BJ (cell line): ENCODE data around the gene SLC34A3. TPM values are rescaled to one million over a fixed set of nuclear protein-coding genes. Genes with fewer than 3 reads are reported as not detected.
A peak's percentile ranks its signal among the peaks of the same experiment; 100 is the strongest.

Experiments used
- CTCF ChIA-PET: fragments of 350-600 bp; formaldehyde crosslinking; extraction: SDS; loops from one replicate; lab custom pipeline; 2021; ENCODE audit warnings: antibody characterized with exemption, inconsistent platforms; lab: Yijun Ruan, JAX
- POLR2A ChIA-PET: fragments of 300-600 bp; sonication (Branson Sonifier 250); formaldehyde crosslinking; extraction: SDS; loops from one replicate; lab custom pipeline; 2021; ENCODE audit warnings: antibody characterized with exemption; lab: Charles Lee
- DNase-seq: peaks from one replicate; pipeline ENCODE4 v3.0.0-alpha.2; 2011; ENCODE audit warnings: low read depth
- H3K27me3 ChIP-seq: 2 replicates; pipeline ENCODE4 v1.6.0; 2011; ENCODE audit warnings: low read length; ENCODE audit not compliant: control insufficient read depth, insufficient read depth
- H3K36me3 ChIP-seq: 2 replicates; pipeline ENCODE4 v1.5.1; 2011; ENCODE audit warnings: low read length; ENCODE audit not compliant: control insufficient read depth, insufficient read depth
- H3K4me3 ChIP-seq: 2 replicates; pipeline ENCODE4 v1.5.1; 2011; ENCODE audit warnings: low read depth, mild to moderate bottlenecking, control low read depth, low read length
- CTCF ChIP-seq: IDR thresholded peaks from 2 replicates; pipeline ENCODE4 v1.5.1; 2011; ENCODE audit warnings: low read depth, mild to moderate bottlenecking, control low read depth, inconsistent platforms, low read length, moderate library complexity; ENCODE audit not compliant: insufficient read depth
- polyA plus RNA-seq: library from polyadenylated mRNA; depleted of rRNA; stranded (reverse); fragments of >200 nt; gene quantifications from 2 replicates; pipeline ENCODE4 v1.2.3, GENCODE V29; 2011

The SLC34A3 gene
- polyA plus RNA-seq, 1 experiment, result not detected

DNA sequence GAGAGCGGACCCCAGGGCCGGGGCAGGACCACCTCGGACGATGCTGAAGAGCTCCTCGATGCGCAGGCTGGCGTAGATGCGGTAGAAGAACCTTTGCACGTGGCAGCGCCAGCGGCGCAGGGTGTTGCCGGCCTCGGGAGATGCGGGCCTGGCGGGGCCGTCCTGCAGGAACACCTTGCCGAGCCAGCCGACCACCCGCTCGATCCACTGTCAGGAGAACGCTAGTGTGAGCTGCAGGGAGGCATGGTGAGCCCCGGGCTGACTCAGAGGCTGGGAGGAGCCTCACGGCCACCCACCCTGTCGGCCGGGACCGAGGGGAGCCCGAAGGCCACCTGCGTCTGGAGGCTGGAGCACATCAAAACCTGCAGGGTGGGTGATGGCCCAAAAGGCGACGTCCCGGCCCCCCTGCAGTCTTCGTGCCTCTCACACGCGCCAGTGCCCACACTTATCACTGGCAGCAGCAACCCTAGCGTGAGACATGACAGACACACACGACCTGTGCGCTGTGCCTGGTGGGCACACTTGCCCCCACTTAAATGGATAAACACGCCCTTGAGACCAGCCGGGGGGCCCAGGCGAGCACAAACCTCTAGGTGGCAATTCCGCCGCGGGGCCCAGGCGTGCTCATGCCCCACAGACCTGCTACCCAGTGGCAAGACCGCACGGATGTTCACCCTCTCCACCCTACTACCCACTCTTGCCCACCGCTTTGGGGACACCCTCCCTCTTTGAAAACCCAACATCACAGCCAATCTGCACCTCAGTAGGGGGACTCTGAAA, 45.6 kb upstream of the SLC34A3 start:
- peaks cover 36% of the 10 kb centered on the region for H3K36me3 ChIP-seq
- no peak for TF ChIP-seq CTCF
- H3K27me3 ChIP-seq, result no peaks in the 10 kb centered on the region
- ChIA-PET CTCF (interaction anchor here (1.4 kb wide), 1 partner anchor 9 kb away, joined by 3 read pairs; no protein-coding TSS in a partner anchor), POLR2A (no interaction called here)
- DNase-seq, result no peak
- no peak overlapping the region for H3K4me3 ChIP-seq

DNA sequence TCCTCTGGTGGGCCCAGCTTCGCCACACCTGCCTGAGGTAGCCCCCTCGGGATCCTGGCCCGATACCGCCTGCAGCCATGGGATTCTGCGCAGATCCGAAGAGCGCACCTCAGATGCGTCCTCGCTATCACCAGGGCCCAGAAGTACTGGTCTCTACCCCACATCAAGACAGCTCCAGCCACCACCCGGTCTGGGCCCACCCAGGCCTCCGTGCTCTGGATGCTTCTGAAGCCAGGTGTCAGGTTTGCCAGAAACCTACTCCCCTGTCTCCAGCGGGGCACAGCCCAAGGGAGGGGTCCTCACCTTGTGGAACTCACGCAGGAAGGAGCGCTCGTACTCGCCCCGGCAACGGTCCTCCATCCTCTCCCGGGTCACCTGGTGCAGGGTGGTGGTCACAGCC, 44.8 kb upstream of the SLC34A3 start:
- POLR2A ChIA-PET, result no interaction called here

GRCh38 chr9:137186385-137186784, 44.3 kb upstream of the SLC34A3 start:
- Histone ChIP-seq H3K36me3 (peaks cover 42% of the 10 kb centered on the region), H3K27me3 (no peaks in the 10 kb centered on the region), H3K4me3 (no peak overlapping the region)
- ChIA-PET CTCF (no interaction called here), POLR2A (no interaction called here)
- no peak for TF ChIP-seq CTCF
- no peak for DNase-seq

More for the DNA sequence above, 44.8 kb upstream of the SLC34A3 start:
- Histone ChIP-seq H3K27me3 (no peaks in the 10 kb centered on the region), H3K4me3 (no peak overlapping the region), H3K36me3 (peaks cover 41% of the 10 kb centered on the region)
- no peak for DNase-seq
- CTCF ChIA-PET, result no interaction called here
- no peak for TF ChIP-seq CTCF

- DNase-seq, result no peak
- Histone ChIP-seq H3K27me3 (no peaks in the 10 kb centered on the region), H3K36me3 (peaks cover 43% of the 10 kb centered on the region), H3K4me3 (peak overlapping the region; percentile 98)
- TF ChIP-seq CTCF, result no peak
- ChIA-PET CTCF (interaction anchor here (0.8 to 1.4 kb wide), 4 partner anchors 10 to 359 kb away, joined by 3 to 5 read pairs (median 4); partner anchors contain the start of gene TMEM210), POLR2A (no interaction called here)
Observed at GRCh38 chr9:137187386-137187785, 43.3 kb upstream of the SLC34A3 start.

DNA sequence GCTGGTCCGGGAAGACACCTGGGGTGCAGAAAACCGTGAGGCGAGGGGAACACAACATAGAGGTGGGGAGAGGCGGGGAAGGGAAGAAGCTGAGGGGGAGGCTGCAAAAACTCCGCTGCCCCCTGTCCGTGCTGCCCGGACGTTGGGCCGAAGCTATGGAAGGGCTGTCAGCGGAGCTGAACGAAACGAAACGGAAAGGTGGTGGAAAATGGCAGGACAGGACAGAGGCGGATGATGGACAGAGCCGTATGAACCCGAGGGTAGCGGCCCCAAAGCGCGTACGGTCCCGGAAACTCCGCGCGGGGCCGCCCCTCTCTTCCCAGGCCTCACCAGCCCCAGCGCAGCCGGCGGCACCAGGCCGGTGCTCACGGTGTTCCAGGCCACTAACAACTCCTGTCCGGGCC, 42.6 kb upstream of the SLC34A3 start:
- Histone ChIP-seq H3K4me3 (peak overlapping the region; percentile 98), H3K27me3 (no peaks in the 10 kb centered on the region), H3K36me3 (peaks cover 37% of the 10 kb centered on the region)
- CTCF ChIA-PET, result interaction anchor here (0.6 to 1.4 kb wide), 4 partner anchors 11 to 406 kb away, joined by 3 to 5 read pairs (median 3); partner anchors contain the start of gene TMEM210
- POLR2A ChIA-PET, result no interaction called here
- TF ChIP-seq CTCF, result no peak
- DNase-seq, result no peak
